Right atrium auricular region (tissue), 2 donors: Measurements from ENCODE around the gene HMGN3. TPM values are rescaled to one million over a fixed set of nuclear protein-coding genes. Genes with fewer than 3 reads are reported as not detected.
A peak's percentile ranks its signal among the peaks of the same experiment; 100 is the strongest.

Source experiments
- DNase-seq: peaks from one replicate; pipeline ENCODE4 v3.0.0-alpha.2; 2019; ENCODE audit warnings: low spot score
- H3K27ac ChIP-seq, 2 donors: fragments of 200-600 bp; sonication (generic); 1 replicate in 1 of 2; 2 replicates in 1 of 2; pipeline ENCODE4 v1.5.1; 2016 to 2019
- H3K27me3 ChIP-seq, 2 donors: fragments of 200-600 bp; sonication (generic); one replicate each; pipeline versions ENCODE4 v1.5.1 to v1.6.0; 2017 to 2019
- H3K36me3 ChIP-seq: fragments of 200-600 bp; sonication (generic); one replicate; pipeline ENCODE4 v1.5.1; 2016
- H3K4me1 ChIP-seq, 2 donors: fragments of 200-600 bp; sonication (generic); one replicate each; pipeline versions ENCODE4 v1.5.1 to v1.6.0; 2017 to 2019
- H3K4me3 ChIP-seq, 2 donors: fragments of 200-600 bp; sonication (generic); 1 replicate in 1 of 2; 2 replicates in 1 of 2; pipeline ENCODE4 v1.5.1; 2017 to 2019; ENCODE audit warnings: mild to moderate bottlenecking in 1 of 2, moderate library complexity in 1 of 2
- H3K9me3 ChIP-seq, 2 donors: fragments of 200-600 bp; sonication (generic); one replicate each; pipeline ENCODE4 v1.5.1; 2019
- CTCF ChIP-seq, 2 donors: fragments of 200-600 bp; sonication (generic); IDR thresholded peaks; one replicate each; pipeline ENCODE4 v1.5.1; 2019; ENCODE audit warnings: antibody characterized with exemption in 2 of 2
- total RNA-seq, 2 donors: library from RNA; depleted of rRNA; stranded (reverse); fragments of >200 nt; gene quantifications; one replicate each; pipeline ENCODE4 v1.1.0, GENCODE V29; 2016

The HMGN3 gene
- total RNA-seq, 2 donors from 2014 or later, result 77.0 to 152 TPM

GRCh38 chr6:79225717-79226599 lies 8.5 kb downstream of the HMGN3 start:
- H3K27me3 ChIP-seq, result no peaks in the 10 kb centered on the region
- no peak overlapping the region for H3K27ac ChIP-seq
- TF ChIP-seq CTCF (IDR thresholded peaks at IDR 0.05), result no peak
- no peaks in the 10 kb centered on the region for H3K36me3 ChIP-seq
- no peak for DNase-seq
- no peaks in the 10 kb centered on the region for H3K9me3 ChIP-seq
- H3K4me3 ChIP-seq, result no peak overlapping the region
- H3K4me1 ChIP-seq, result peaks cover 0 to 9% of the 10 kb centered on the region in 2 donors

- no peaks in the 10 kb centered on the region for H3K36me3 ChIP-seq
- no peak for TF ChIP-seq CTCF (IDR thresholded peaks at IDR 0.05)
- H3K9me3 ChIP-seq, result no peaks in the 10 kb centered on the region
- no peak overlapping the region for H3K4me3 ChIP-seq
- peaks cover 0 to 7% of the 10 kb centered on the region in 2 donors for H3K4me1 ChIP-seq
- no peaks in the 10 kb centered on the region for H3K27me3 ChIP-seq
- no peak for DNase-seq
- no peak overlapping the region for H3K27ac ChIP-seq
These were observed 10.7 kb downstream of the HMGN3 start for GRCh38 chr6:79223611-79224404.

GRCh38 chr6:79215213-79215824 lies 19.2 kb downstream of the HMGN3 start:
- DNase-seq, result no peak
- peak overlapping the region in 1 of 2 donors; percentile 12 for H3K27ac ChIP-seq
- no peaks in the 10 kb centered on the region for H3K36me3 ChIP-seq

GRCh38 chr6:79212859-79213258 lies 21.6 kb downstream of the HMGN3 start:
- DNase-seq, result no peak
- H3K9me3 ChIP-seq, result no peaks in the 10 kb centered on the region
- peaks cover 0 to 33% of the 10 kb centered on the region in 2 donors for H3K4me1 ChIP-seq
- H3K4me3 ChIP-seq, result no peak overlapping the region
- TF ChIP-seq CTCF (IDR thresholded peaks at IDR 0.05), result no peak
- H3K27me3 ChIP-seq, result no peaks in the 10 kb centered on the region
- H3K27ac ChIP-seq, result no peak overlapping the region
- no peaks in the 10 kb centered on the region for H3K36me3 ChIP-seq

More at GRCh38 chr6:79215213-79215824, 19.2 kb downstream of the HMGN3 start:
- Histone ChIP-seq H3K4me3 (no peak overlapping the region), H3K9me3 (no peaks in the 10 kb centered on the region), H3K27me3 (no peaks in the 10 kb centered on the region), H3K4me1 (peaks cover 0 to 29% of the 10 kb centered on the region in 2 donors)
- no peak for TF ChIP-seq CTCF (IDR thresholded peaks at IDR 0.05)

- H3K36me3 ChIP-seq, result peaks cover 16% of the 10 kb centered on the region
- H3K4me1 ChIP-seq, result peaks cover 0 to 5% of the 10 kb centered on the region in 2 donors
- no peaks in the 10 kb centered on the region for H3K9me3 ChIP-seq
- H3K27ac ChIP-seq, result no peak overlapping the region
- H3K4me3 ChIP-seq, result no peak overlapping the region
- no peak for TF ChIP-seq CTCF (IDR thresholded peaks at IDR 0.05)
- no peaks in the 10 kb centered on the region for H3K27me3 ChIP-seq
- no peak for DNase-seq
These were observed 25.7 kb downstream of the HMGN3 start for GRCh38 chr6:79208816-79209215.
